NCI-H524 treated with DMSO at 0.1 percent for 48 hours (cell line): ENCODE results near the gene PELO.
A peak's percentile ranks its signal among the peaks of the same experiment; 100 is the strongest.
"Not testable (repeated sequence)": the region's sequence is repeated elsewhere in the genome, so short reads cannot be mapped to it uniquely, and the experiment has no call there.

Source experiments
- DNase-seq: peaks from one replicate; lab custom pipeline; 2025; lab: John Stamatoyannopoulos, UW

Gene PELO

GRCh38 chr5:52787600-52788504 is at the start of gene PELO, which contains the start of gene ITGA1:
Gene PELO (plus strand): TSS chr5:52787916. CDS start chr5:52800395, 12,479 bp downstream.
Gene ITGA1 (plus strand): TSS chr5:52787916. CDS start chr5:52788354, 438 bp downstream.
- DNase-seq, result peak; percentile 64

GRCh38 chr5:52738095-52738506 is 49.6 kb upstream of the PELO start:
- DNase-seq, result no peak

GRCh38 chr5:52740007-52740406 is 47.7 kb upstream of the PELO start:
- no peak for DNase-seq

- no peak for DNase-seq
Observed at GRCh38 chr5:52743012-52743411, 44.7 kb upstream of the PELO start.

GRCh38 chr5:52743529-52743928 is 44.2 kb upstream of the PELO start:
- DNase-seq, result no peak

- no peak for DNase-seq
Observed at GRCh38 chr5:52743970-52744369, 43.7 kb upstream of the PELO start.

GRCh38 chr5:52744867-52745458 is 42.8 kb upstream of the PELO start:
- DNase-seq, result not testable (repeated sequence)

- DNase-seq, result no peak
Observed at GRCh38 chr5:52746539-52746938, 41.2 kb upstream of the PELO start.

GRCh38 chr5:52748590-52748989 is 39.1 kb upstream of the PELO start:
- no peak for DNase-seq

- DNase-seq, result no peak
Observed at GRCh38 chr5:52749666-52750065, 38.0 kb upstream of the PELO start.

- DNase-seq, result no peak
Observed at GRCh38 chr5:52751137-52751536, 36.6 kb upstream of the PELO start.

GRCh38 chr5:52754051-52754450 is 33.7 kb upstream of the PELO start:
- no peak for DNase-seq

- no peak for DNase-seq
Observed at GRCh38 chr5:52757527-52757926, 30.2 kb upstream of the PELO start.

GRCh38 chr5:52758014-52758413 is 29.7 kb upstream of the PELO start:
- no peak for DNase-seq

GRCh38 chr5:52759331-52759730 is 28.4 kb upstream of the PELO start:
- DNase-seq, result no peak

GRCh38 chr5:52760695-52761366 is 26.9 kb upstream of the PELO start:
- DNase-seq, result no peak

GRCh38 chr5:52767217-52767743 is 20.4 kb upstream of the PELO start:
- DNase-seq, result no peak

- no peak for DNase-seq
Observed at GRCh38 chr5:52767766-52768480, 19.8 kb upstream of the PELO start.

- DNase-seq, result no peak
Observed at GRCh38 chr5:52769061-52769460, 18.7 kb upstream of the PELO start.

- no peak for DNase-seq
Observed at GRCh38 chr5:52770287-52770939, 17.3 kb upstream of the PELO start.

GRCh38 chr5:52771343-52772039 is 16.2 kb upstream of the PELO start:
- DNase-seq, result no peak
